DOHH2 (cell line): ENCODE data around the gene NUMB.

ENCODE experiments used
- EZH2phosphoT487 ChIP-seq: fragments of 200-600 bp; sonication (generic); IDR thresholded peaks from 2 replicates; pipeline ENCODE4 v1.6.1; 2017; ENCODE audit warnings: borderline replicate concordance, mild to moderate bottlenecking, antibody characterized with exemption, low read length, moderate library complexity, mixed read lengths
- TF ChIP-seq, protein P1 (sequence below): fragments of 200-600 bp; sonication (generic); IDR thresholded peaks from one replicate; pipeline ENCODE4 v1.5.1; 2014; ENCODE audit warnings: antibody characterized with exemption, mild to moderate bottlenecking, low read depth, low read length; ENCODE audit not compliant: poor library complexity, severe bottlenecking

DNA sequence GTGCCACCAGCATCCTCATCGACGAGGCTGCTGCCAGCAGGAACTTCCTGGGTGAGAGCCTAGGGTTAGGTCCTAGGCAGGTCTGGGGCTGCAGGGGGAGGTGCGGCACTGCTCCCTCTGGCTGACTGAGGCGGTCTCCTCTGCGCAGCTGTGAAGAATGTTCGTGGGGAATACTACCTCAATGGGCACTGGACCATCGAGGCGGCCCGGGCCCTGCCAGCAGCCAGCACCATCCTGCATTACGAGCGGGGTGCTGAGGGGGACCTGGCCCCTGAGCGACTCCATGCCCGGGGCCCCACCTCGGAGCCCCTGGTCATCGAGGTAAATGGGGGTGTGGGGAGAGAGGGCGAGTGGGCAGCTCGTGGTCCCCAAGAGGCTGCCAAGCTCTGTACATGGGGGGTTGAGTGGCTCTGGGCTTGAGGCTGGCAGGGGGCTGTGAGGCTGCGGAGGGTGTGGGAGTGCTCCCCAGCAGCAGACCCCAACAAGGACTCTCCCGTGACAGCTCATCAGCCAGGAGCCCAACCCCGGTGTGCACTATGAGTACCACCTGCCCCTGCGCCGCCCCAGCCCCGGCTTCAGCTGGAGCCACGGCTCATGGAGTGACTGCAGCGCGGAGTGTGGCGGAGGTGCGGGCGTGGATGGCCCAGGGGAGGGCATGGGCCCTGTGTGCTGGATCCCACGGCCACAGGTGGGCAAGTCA, 206.7 kb downstream of the NUMB start:
- TF ChIP-seq, protein P1, sequence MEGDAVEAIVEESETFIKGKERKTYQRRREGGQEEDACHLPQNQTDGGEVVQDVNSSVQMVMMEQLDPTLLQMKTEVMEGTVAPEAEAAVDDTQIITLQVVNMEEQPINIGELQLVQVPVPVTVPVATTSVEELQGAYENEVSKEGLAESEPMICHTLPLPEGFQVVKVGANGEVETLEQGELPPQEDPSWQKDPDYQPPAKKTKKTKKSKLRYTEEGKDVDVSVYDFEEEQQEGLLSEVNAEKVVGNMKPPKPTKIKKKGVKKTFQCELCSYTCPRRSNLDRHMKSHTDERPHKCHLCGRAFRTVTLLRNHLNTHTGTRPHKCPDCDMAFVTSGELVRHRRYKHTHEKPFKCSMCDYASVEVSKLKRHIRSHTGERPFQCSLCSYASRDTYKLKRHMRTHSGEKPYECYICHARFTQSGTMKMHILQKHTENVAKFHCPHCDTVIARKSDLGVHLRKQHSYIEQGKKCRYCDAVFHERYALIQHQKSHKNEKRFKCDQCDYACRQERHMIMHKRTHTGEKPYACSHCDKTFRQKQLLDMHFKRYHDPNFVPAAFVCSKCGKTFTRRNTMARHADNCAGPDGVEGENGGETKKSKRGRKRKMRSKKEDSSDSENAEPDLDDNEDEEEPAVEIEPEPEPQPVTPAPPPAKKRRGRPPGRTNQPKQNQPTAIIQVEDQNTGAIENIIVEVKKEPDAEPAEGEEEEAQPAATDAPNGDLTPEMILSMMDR, result no peak
- TF ChIP-seq EZH2phosphoT487, result no peak
